ENCODE measurements around the gene PDE11A.
"Not testable (repeated sequence)": the region's sequence is repeated elsewhere in the genome, so short reads cannot be mapped to it uniquely, and the experiment has no call there.

PDE11A gene

DNA sequence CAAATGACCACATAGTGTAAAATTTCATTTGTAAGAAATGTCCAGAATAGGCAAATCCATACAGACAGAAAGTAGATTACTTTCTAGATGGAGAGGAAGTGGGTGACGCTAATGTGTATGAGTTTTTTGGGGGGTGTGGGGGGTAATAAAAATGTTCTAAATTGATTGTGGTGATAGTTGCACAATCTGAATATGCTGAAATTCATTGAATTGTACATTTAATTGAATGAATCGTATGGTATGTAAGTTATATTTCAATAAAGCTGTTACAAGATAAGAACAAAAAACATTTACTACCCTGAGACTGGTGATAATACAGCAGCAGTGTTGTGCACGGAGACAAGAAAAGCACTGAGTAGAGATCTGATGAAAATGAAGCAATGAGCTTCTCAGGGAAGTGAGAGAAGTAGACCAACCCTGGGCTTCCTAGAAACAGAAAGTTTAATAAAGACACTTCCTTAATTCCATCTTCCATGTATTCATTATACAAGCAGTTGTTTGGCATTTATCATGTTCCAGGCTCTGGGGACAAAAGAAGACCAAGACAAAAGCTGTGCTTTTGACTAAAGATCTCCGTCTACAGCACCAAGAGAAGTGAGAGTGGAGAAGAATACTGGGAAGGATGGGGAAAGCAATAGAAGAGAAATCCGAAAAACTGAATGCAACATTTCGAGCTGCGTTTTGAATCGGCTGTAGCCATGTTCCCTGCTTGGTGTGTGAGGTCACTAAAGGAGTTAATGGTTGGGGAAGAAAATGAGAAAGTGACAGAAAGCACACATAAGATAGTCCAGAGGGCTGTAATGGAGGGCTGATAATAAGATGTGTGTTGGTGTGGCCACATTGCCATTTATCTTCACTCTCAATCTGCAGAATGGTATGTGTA is 1.8 kb upstream of the PDE11A start:
- peak in 1 of 2 donors; percentile 30 for DNase-seq

DNA sequence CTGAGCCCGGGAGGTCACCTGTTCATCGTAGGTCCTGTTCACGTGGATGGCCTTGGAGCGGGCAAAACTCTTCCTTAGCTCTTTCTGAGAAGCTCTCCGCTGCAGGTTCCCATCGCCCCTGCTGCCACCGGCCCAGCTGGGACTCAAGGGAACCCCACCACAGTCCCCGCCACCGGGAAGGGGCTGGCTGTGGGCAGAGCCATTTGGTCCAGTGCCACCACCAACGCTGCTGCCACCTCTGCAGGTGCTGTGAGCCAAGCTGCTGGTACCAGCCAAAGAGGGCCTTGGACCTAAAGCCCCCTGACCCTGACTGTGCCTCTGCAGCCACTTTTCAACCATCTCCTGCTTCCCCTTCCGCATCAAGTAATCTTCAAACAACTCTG is 586 bp downstream of the PDE11A start:
- no peak for DNase-seq

DNA sequence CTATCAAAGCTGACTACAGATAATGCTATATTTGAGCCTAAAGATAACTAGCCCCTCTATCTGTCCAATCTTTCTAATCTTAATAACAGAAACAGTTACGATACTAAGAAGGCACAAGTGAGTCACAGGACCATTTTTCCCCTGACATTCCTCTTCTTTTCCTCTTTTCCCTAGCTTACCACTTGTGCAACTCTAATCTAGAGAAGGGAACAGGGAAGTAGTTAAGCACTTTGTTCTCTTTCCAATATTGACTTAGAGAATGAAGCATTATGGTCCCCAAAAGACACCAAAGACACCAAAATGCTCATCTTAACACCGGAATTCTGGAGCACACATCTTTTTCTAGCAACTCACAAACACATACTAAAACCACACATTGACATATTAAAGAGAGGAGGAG is 1.8 kb downstream of the PDE11A start:
- DNase-seq: no peak

DNA sequence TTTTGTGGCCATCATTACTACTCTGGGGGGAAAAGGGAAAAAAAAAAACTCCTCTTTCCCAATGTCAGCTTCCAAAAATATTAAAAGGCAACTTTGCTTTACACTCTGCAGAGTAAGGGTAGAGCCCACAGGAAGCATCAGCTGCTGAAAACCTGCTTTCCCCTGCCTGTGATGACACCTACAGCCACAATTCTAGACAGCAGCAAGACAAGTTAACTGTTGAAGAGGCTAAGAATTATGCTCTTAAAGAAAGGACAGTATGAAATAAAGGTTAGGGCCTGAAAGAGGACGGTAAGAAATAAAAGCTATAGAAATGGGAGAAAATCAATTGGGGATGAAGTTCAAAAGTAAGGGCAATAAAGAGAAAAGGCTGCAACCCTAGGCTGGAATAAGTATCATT is 3.0 kb downstream of the PDE11A start:
- DNase-seq: no peak

DNA sequence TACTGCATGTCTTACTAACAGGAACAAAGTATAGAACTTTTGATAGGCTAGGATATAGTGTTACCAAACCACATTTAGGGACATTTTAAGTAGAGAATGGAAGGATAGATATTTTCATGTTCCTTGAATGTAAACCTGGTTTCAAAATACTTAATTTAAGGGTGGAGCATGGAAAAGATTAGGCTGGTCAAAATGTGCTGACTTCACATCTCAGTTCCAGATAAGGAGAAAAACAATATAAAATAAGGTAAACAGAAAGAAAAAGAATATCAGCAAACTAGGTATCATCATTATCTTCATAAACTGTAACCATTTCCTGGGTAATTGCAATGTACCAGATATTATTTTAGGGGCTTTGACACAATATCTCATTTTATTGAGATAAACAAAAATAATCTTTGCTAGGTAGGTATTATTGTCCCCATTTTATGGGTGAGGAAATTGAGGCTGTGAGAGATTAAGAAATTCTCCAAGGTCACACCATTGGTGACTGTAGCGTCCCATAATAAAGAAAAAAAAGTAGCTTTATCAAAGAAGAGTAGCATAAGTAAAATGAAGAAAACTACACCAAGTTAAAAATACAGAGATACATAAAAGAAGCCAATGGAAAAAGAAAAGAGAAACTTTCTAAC is 3.6 kb downstream of the PDE11A start:
- DNase-seq: no peak

DNA sequence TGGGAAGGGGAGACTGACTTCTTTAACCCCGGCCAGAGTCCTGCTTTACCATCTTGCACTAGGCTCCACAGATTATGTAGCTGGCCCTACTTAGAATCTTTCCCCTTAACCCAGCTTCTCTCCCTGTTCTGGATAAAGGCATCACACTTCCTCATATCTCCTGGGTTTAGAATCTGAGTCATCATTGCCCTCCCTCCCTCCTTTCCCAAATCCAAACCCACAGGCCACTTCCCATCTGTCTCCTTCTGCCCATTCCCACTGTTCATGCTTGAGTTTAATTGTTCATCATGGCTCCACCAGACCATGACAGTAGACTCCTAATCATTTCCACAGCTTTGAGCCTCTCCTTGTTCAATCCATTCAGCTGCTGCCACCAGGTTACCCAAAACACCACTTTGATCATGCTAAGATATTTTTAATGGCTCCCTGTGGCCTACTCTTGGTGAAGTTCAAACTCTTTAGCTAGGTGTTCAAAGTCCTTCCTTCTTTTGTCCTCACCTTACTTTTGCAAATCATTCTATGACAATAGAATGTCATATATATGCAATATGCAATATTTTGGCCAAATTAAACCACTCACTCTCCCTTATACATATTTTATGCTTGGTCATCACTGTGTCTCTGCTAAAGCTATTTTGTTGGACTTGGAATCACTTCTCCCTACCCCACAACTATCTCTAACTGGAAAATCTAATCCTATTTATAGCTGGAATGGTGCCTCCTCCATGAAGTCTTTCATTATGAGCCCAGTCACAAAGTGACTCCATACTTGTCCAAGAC is 5.5 kb downstream of the PDE11A start:
- no peak for DNase-seq

DNA sequence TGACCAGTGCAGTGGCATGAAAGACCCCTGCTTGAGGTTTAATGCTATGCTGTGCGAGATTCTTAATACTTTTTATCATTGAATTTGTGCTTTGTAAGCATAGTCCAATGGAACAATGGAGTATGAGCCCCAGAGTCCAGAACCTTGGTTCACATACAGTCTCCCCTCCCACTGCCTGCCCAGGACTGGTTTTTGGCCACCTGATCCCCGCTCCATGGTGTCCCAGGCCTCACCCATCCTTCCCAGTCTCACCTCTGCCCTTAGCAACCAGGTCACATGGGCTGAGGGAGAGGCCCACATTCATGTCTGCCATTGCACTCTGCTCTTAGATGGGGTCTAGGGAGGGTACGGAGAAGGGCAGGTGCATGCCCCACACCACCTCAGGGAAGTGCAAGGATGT is 6.3 kb downstream of the PDE11A start:
- no peak for DNase-seq

DNA sequence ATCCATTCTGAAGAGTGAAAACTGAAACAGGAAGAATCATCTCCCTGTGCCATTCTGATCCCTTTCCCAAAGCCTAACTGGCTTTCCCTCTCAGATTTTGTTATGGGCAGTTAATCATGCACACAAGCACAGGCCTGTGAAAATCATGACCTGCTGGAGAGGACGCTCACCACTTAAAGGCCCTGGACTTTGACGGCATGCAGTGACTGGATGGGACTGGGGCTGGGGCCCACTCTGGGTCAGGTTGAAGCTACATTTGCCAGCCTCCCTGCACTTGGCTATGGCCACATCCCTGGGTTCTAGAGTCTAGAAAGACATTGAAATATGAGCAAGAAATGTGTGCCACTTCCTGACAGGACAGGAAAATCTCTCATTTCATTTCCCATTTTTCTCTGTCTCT is 12.9 kb downstream of the PDE11A start:
- no peak for DNase-seq

DNA sequence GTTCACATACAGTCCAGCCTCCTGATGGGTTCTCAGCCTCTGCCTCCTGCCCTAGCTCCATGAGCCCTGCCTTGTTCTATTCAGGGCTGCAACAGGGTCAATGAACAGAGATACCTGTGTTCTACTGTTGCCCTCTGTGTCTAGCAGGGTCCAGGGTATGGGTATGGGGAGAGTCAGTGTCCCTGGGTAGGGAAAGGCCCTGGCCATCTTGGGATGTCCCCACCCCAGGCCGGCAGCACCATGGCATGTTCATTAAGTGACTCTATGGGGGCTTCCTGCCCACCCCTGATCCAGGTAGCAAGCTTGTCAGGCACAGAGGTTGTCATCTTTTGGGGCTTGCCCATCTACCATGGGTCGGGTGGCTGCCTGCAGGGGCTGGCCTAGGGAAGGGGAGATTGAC is 13.5 kb downstream of the PDE11A start:
- no peak for DNase-seq

DNA sequence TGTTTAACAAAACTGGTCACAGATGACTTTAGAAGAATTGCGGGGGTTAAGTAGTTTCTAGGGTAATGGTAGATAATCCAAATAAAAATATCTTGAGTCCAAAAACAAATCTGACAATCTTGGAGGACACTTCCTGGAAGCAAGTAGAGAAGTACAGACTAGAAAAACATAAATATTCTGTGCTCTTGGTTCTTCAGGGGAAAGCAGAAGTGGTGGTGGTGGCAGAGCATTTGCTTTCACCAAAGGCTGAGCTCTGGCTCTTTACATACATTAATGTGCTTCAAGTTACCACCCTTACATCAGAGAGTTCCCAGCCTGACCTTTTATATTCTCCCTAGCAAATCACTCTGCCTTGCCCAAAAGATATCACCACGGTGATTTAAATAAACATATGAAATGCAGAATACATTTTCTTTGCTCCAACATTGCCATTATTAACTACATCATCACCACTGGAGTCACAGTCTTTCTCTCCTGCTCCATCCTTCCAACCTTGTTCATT is 15.3 kb downstream of the PDE11A start:
- no peak for DNase-seq

DNA sequence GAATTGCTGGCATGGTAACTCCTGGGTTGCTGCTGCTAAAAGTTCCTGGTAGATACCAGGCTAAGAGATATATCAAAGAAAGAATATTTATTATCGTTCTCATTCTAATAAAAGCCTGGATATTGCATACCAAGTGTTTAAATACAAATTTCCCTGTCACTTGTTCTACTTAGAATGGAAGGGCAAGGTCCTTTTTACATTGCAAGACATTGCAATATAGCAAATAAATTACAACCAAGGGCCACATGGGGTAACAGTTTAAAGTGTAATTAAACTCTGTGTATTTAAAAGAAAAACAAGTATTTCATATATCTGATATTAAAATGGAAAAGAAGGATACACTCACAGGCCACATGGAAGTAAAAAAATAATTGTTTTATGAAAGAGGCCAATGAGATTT is 16.2 kb downstream of the PDE11A start:
- DNase-seq: no peak

DNA sequence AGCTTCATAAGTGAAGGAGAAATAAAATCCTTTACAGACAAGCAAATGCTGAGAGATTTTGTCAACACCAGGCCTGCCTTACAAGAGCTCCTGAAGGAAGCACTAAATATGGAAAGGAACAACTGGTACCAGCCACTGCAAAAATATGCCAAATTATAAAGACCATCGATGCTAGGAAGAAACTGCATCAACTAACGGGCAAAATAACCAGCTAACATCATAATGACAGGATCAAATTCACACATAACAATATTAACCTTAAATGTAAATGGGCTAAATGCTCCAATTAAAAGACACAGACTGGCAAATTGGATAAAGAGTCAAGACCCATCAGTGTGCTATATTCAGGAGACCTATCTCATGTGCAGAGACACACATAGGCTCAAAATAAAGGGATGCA is 21.3 kb downstream of the PDE11A start:
- not testable (repeated sequence) for DNase-seq

DNA sequence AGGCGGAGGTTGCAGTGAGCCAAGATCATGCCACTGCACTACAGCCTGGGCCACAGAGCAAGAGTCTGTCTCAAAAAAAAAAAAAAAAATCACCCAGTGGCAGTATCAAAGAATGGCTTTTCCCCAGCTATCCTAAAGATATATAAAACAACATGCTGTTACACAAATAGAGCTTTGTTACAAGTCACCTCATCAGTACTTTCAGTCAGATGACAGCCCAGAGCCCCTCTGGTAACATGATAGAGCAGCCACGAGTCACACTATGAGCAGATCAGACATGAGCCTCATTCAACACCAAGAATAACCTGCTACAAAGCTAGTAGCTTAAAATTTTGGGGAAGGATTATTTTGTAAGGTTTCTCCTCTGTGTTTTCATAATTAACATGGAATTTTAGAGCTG is 25.2 kb downstream of the PDE11A start:
- DNase-seq: no peak

DNA sequence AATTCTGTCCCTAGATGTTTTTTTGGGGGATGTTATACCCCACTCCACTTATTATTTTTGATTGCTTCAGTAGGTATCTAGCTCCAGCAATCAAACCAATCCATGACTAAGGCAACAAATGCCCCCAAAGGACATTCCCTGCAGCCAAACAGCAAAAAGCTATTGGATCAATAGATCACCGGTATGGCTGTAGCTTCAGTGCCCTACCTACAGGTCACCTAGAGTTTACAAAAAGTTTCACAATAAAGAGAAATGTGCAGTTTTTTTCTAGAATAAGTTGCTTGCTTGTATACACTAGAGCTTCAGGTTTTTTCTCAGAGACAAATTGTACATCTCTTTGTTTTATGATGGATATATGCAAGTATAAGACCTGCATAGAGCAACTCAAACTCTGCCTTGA is 27.7 kb downstream of the PDE11A start:
- no peak for DNase-seq

DNA sequence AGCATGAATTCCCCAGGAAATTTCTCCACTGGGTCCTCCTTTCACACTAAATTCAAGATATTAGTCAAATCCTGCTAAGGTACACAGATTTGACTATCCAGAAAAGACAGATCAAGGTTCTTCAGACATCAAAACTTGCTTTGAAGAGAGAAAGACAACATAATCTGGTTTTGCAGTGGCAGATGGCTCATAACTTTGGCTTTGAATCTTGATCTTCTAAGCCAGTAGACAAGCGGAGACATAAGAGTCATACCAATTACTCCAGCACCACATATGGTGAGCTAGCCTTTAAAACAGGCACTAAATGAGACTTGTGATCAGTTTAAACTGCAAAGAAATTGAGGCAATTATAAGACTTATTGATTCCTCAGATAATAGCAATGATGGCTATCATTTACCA is 29.3 kb downstream of the PDE11A start:
- DNase-seq: no peak

DNA sequence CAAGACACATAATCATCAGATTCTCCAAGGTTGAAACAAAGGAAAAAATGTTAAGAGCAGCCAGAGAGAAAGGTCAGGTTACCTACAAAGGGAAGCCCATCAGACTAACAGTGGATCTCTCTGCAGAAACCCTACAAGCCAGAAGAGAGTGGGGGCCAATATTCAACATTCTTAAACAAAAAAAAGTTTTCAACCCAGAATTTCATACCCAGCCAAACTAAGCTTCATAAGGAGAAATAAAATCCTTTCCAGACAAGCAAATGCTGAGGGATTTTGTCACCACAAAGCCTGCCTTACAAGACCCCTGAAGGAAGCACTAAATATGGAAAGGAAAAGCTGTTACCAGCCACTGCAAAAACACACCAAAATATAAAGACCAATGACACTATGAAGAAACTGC is 39.0 kb downstream of the PDE11A start:
- not testable (repeated sequence) for DNase-seq

DNA sequence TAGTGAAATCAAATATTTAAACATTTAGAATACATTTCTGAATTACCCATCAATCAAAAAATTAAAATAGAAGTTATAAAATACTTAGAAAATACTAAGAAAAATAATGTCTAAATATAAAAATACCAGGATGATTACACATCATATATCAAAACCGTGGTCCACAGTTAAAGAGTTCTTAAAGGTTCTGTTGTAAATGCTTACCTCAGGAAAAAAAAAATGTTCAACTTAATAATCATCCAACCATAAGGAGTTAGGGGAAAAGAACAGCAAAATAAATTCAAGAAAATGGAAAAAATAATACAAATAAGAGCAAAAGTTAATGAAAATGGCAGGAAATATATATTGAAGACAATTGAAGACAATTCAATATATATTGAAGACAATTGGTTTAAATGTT is 43.2 kb downstream of the PDE11A start:
- no peak for DNase-seq

DNA sequence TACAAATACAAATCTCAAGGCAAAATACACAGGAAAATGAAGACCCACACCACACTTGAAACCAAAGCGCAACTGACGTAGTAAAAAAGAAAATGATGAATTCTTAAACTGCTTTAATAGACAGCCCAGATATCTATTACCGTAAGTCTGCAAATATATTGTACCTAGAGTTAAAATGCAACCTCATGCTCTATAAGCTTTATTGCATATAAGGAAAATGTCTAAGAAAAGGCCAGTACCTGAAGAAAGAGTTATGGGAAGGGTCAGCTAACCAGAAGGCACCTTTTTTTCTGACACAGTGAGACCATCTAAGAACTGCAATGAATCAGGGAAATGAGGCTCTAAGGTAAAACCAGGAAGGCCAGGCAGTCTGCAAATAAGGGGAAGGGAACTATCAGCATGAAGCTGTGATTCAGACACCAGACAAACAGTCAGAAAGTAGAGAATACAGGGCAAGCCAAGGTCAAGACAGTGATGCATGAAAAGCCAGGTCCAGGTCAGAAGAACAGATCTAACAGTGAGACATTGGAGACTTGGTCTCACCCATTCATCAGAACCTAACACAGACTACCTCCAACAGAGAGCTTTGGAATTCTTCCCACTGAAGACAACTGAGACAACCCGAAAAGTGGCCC is 46.9 kb downstream of the PDE11A start:
- DNase-seq: no peak

DNA sequence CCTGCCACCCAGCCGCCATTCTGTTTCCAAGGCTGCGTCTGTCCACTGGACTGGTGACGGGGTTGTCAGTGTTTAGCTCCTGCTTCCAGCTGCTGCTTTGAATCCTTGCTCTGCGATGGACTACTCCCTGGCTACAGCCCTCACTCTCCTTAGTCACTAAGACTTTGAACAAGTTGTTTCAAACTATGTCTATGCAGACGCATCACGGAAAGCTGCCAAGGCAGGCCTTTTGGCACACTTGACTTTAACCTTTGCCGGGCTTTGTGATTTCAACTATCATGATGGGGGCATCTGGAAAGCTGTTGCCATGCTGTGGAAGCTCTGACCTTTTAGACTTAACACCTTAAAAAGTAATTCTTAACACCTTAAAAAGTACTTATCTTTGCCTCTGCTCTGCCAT is 54.4 kb downstream of the PDE11A start:
- no peak for DNase-seq

DNA sequence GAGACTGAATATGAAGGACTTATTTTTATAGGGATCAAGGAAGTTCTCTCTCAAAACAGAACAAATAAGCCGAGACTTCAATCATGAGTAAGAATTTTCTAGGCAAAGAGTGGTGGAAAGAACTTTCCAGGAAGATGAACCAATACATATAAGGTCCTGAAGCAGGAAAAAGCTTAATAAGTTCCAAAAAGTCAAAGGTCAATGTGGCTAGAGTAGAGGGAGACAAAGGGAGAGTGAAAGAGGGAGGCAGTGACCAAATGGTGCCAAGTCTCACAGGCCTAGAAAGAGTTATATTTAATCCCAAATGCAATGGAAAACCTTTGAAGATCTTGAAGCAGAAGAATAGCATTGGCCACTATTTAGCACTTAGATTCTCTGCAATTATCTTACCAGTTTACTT is 56.0 kb downstream of the PDE11A start:
- DNase-seq: no peak

DNA sequence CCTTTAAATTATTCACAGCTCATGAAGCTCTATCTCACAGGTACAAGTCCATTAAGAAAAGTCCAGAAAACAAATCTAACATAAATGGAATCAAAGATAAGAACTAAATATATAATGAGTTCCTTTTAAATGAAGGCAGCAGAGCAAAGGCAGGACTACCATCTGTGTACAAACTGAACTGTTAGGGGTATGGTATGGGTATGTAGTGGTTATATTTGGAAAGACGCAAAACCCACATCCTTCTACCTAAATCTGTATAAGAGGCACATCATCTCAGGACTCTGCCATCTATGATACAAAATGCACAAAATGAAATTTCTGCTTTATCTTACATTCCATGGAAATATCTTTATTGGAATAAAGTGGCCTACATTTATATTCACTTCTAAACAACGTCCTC is 59.9 kb downstream of the PDE11A start:
- DNase-seq: no peak

DNA sequence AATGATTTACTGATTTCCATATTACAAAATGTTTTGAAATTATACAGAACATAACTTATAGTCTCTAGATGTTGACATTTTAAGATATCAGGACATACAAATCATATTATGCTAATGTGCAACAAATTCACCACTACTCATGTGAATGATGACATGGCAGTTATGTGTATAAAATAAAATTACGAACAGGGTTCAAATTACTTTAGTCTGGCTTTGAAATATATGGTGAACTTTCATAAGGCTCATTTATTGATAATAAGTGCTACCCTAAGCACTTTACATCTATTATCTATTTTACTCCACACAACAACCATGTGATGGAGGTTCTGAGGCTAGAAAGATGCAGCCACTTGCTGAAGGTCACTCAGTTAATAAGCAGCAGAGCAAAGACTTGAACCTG is 62.8 kb downstream of the PDE11A start:
- DNase-seq: no peak
